Fibroblast of mammary gland (primary cell): ENCODE measurements around the gene SCAP.

Source experiments
- DNase-seq: peaks from one replicate; pipeline ENCODE4 v3.0.0-alpha.2; 2010; ENCODE audit warnings: low read depth
- H3K4me3 ChIP-seq: 2 replicates; pipeline ENCODE4 v1.5.1; 2011; ENCODE audit warnings: low read depth, mild to moderate bottlenecking, low read length, moderate library complexity; ENCODE audit not compliant: control insufficient read depth
- CTCF ChIP-seq: conservative IDR thresholded peaks from 2 replicates; pipeline ENCODE4 v1.5.1; 2011; ENCODE audit warnings: low read depth, low read length, inconsistent platforms; ENCODE audit not compliant: control insufficient read depth, insufficient read depth

SCAP gene

DNA sequence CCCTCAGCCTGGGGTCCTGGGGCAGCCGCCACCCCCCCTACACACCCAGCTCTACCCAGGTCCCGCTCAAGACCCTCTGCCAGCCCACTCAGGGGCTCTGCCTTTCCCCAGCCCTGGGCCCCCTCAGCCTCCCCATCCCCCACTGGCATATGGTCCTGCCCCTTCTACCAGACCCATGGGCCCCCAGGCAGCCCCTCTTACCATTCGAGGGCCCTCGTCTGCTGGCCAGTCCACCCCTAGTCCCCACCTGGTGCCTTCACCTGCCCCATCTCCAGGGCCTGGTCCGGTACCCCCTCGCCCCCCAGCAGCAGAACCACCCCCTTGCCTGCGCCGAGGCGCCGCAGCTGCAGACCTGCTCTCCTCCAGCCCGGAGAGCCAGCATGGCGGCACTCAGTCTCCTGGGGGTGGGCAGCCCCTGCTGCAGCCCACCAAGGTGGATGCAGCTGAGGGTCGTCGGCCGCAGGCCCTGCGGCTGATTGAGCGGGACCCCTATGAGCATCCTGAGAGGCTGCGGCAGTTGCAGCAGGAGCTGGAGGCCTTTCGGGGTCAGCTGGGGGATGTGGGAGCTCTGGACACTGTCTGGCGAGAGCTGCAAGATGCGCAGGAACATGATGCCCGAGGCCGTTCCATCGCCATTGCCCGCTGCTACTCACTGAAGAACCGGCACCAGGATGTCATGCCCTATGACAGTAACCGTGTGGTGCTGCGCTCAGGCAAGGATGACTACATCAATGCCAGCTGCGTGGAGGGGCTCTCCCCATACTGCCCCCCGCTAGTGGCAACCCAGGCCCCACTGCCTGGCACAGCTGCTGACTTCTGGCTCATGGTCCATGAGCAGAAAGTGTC is 64.7 kb downstream of the SCAP start:
- no peak for TF ChIP-seq CTCF
- H3K4me3 ChIP-seq = no peak overlapping the region
- DNase-seq = no peak

GRCh38 chr3:47410417-47410720 is 65.4 kb downstream of the SCAP start:
- H3K4me3 ChIP-seq = no peak overlapping the region
- TF ChIP-seq CTCF = no peak
- DNase-seq = no peak

DNA sequence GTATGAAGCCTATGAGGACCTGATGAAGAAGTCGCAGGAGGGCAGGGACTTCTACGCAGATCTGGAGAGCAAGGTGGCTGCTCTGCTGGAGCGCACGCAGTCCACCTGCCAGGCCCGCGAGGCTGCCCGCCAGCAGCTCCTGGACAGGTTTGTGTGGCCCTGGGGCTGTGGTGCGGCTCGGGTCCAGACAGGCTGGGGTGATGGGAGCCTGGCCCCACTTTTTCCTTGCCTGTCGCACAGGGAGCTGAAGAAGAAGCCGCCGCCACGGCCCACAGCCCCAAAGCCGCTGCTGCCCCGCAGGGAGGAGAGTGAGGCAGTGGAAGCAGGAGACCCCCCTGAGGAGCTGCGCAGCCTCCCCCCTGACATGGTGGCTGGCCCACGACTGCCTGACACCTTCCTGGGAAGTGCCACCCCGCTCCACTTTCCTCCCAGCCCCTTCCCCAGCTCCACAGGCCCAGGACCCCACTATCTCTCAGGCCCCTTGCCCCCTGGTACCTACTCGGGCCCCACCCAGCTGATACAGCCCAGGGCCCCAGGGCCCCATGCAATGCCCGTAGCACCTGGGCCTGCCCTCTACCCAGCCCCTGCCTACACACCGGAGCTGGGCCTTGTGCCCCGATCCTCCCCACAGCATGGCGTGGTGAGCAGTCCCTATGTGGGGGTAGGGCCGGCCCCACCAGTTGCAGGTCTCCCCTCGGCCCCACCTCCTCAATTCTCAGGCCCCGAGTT is 65.9 kb downstream of the SCAP start:
- TF ChIP-seq CTCF = no peak
- DNase-seq = no peak

GRCh38 chr3:47409284-47409683 is 66.5 kb downstream of the SCAP start:
- H3K4me3 ChIP-seq = no peak overlapping the region
- DNase-seq = no peak
- no peak for TF ChIP-seq CTCF

More for the DNA sequence above, 65.9 kb downstream of the SCAP start:
- H3K4me3 ChIP-seq = no peak overlapping the region

GRCh38 chr3:47408839-47409229 is 66.9 kb downstream of the SCAP start:
- no peak for DNase-seq
- no peak overlapping the region for H3K4me3 ChIP-seq
- TF ChIP-seq CTCF = no peak

DNA sequence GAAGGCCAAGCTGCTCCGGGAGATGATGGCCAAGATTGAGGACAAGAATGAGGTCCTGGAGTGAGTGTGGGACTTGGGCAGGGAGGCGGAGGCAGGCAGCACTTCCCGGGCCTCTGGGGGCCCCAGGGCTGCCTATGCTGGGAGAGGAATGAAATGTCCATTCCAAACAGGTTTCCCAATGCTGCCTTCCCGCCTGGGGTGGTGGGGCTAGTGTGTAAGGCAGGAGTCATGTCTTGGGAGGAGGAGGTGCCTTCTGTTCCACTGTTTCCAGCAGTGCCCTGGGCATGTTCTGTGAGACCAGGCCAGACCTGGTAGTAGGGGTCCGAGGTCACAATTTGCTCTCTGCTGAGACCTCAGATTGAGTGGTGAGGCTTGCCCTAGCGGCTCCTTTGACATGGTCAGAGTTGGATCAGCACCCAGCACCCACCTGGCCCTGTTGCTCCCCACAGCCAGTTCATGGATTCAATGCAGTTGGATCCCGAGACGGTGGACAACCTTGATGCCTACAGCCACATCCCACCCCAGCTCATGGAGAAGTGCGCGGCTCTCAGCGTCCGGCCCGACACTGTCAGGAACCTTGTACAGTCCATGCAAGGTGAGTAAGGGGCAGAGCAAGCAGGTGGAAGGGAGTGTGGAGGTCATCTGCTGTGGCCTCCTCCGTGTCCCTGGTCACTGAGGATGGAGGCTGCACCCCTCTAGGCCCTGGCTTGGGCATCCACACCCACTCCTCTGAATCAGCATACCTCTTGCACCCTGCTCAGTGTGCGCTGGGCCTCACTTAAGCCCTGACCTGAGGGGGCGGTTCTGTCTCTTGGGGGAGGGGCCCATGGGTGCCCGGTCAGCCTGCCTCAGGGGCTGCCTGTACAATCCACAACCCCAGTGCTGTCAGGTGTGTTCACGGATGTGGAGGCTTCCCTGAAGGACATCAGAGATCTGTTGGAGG is 67.6 kb downstream of the SCAP start:
- no peak for TF ChIP-seq CTCF
- DNase-seq = no peak

More for the DNA sequence above, 67.6 kb downstream of the SCAP start:
- no peak overlapping the region for H3K4me3 ChIP-seq
